HG02981 (cell line): Measurements from ENCODE around the gene NSD2.

Source experiments
- ATAC-seq: cut with Tn5 transposase; IDR thresholded peaks from one replicate; pipeline ENCODE4 v1.9.1; 2021; ENCODE audit warnings: mild to moderate bottlenecking, moderate library complexity; ENCODE audit not compliant: unreplicated experiment

The NSD2 gene

GRCh38 chr4:1982124-1983052 lies 111.2 kb downstream of the NSD2 start:
- no peak for ATAC-seq

- ATAC-seq = no peak
These were observed 112.1 kb downstream of the NSD2 start for GRCh38 chr4:1983053-1983845.

GRCh38 chr4:1983846-1984405 lies 112.7 kb downstream of the NSD2 start:
- no peak for ATAC-seq

GRCh38 chr4:1984406-1985191 lies 113.4 kb downstream of the NSD2 start:
- no peak for ATAC-seq

GRCh38 chr4:1985294-1985693 lies 114.1 kb downstream of the NSD2 start:
- ATAC-seq = no peak

- no peak for ATAC-seq
These were observed 114.8 kb downstream of the NSD2 start for GRCh38 chr4:1985780-1986577.

GRCh38 chr4:1986578-1987210 lies 115.5 kb downstream of the NSD2 start:
- no peak for ATAC-seq

GRCh38 chr4:1987296-1987695 lies 116.1 kb downstream of the NSD2 start:
- ATAC-seq = no peak

GRCh38 chr4:1987721-1988326 lies 116.6 kb downstream of the NSD2 start:
- ATAC-seq = no peak

- ATAC-seq = no peak
These were observed 117.1 kb downstream of the NSD2 start for GRCh38 chr4:1988327-1988724.

GRCh38 chr4:1989533-1990347 lies 118.5 kb downstream of the NSD2 start:
- no peak for ATAC-seq

GRCh38 chr4:1990348-1990645 lies 119.1 kb downstream of the NSD2 start:
- ATAC-seq = no peak

- no peak for ATAC-seq
These were observed 119.5 kb downstream of the NSD2 start for GRCh38 chr4:1990676-1991075.

GRCh38 chr4:1991087-1991486 lies 119.9 kb downstream of the NSD2 start:
- no peak for ATAC-seq

- ATAC-seq = no peak
These were observed 120.6 kb downstream of the NSD2 start for GRCh38 chr4:1991596-1992434.

GRCh38 chr4:1992468-1993168 lies 121.4 kb downstream of the NSD2 start:
- no peak for ATAC-seq

- no peak for ATAC-seq
These were observed 122.0 kb downstream of the NSD2 start for GRCh38 chr4:1993169-1993516.
